ENCODE measurements around the gene TRDN.

GRCh38 chr6:123533862-123534648 lies 102.7 kb downstream of the TRDN start:
- TF ChIP-seq CTCF (IDR thresholded peaks at IDR 0.05) = no peak
- TF ChIP-seq POLR2A (IDR thresholded peaks at IDR 0.05) = no peak

Data from esophagus squamous epithelium (tissue), 4 donors.